Gastroesophageal sphincter (tissue), 3 donors: Measurements from ENCODE around the gene PKD2L1.

Experiments used
- EP300 ChIP-seq: sonication (generic); formaldehyde crosslinking; IDR thresholded peaks from one replicate; pipeline ENCODE4 v1.6.1; 2017; ENCODE audit warnings: antibody characterized with exemption, mild to moderate bottlenecking
- POLR2AphosphoS5 ChIP-seq: sonication (generic); formaldehyde crosslinking; IDR thresholded peaks from one replicate; pipeline ENCODE4 v1.6.1; 2017; ENCODE audit warnings: antibody characterized with exemption
- TF ChIP-seq, protein P1 (sequence below), 4 experiments: fragments of 200-600 bp in 2 of 4; fragments of 450-650 bp in 2 of 4; sonication (generic) in 1 of 4; IDR thresholded peaks; one replicate each; pipeline ENCODE4 v1.5.1; 2017 to 2019; ENCODE audit warnings: antibody characterized with exemption in 4 of 4, mild to moderate bottlenecking in 2 of 4, moderate library complexity in 2 of 4

DNA sequence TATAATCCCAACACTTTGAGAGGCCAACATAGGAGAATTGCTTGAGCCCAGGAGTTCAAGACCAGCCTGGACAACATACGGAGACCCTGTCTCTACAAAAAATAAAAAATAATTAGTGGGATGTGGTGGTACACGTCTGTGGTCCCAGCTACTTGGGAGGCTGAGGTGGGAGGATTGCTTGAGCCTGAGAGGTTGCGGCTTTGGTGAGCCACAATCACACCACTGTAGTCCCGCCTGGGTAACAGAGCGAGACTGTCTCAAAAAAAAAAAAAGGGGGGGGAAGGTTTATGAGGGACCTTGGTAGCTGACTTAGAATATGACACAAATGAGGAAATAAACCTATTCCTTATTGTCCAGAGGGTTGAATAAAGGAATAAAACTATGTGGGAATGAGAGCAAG, 47.8 kb upstream of the PKD2L1 start:
- TF ChIP-seq, protein P1, sequence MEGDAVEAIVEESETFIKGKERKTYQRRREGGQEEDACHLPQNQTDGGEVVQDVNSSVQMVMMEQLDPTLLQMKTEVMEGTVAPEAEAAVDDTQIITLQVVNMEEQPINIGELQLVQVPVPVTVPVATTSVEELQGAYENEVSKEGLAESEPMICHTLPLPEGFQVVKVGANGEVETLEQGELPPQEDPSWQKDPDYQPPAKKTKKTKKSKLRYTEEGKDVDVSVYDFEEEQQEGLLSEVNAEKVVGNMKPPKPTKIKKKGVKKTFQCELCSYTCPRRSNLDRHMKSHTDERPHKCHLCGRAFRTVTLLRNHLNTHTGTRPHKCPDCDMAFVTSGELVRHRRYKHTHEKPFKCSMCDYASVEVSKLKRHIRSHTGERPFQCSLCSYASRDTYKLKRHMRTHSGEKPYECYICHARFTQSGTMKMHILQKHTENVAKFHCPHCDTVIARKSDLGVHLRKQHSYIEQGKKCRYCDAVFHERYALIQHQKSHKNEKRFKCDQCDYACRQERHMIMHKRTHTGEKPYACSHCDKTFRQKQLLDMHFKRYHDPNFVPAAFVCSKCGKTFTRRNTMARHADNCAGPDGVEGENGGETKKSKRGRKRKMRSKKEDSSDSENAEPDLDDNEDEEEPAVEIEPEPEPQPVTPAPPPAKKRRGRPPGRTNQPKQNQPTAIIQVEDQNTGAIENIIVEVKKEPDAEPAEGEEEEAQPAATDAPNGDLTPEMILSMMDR (IDR thresholded peaks at IDR 0.05), result no peak
- TF ChIP-seq POLR2AphosphoS5, result no peak
- no peak for TF ChIP-seq EP300
